ENCODE results near the gene GATD1. TPM values are rescaled to one million over a fixed set of nuclear protein-coding genes. Genes with fewer than 3 reads are reported as not detected.

GATD1 gene
- total and polyA plus RNA-seq, 9 of the 15 experiments (the other 6 are each of a cell fraction or from before 2014, with no cell fraction given), result 2.8 to 144 (median 36.9) TPM

DNA sequence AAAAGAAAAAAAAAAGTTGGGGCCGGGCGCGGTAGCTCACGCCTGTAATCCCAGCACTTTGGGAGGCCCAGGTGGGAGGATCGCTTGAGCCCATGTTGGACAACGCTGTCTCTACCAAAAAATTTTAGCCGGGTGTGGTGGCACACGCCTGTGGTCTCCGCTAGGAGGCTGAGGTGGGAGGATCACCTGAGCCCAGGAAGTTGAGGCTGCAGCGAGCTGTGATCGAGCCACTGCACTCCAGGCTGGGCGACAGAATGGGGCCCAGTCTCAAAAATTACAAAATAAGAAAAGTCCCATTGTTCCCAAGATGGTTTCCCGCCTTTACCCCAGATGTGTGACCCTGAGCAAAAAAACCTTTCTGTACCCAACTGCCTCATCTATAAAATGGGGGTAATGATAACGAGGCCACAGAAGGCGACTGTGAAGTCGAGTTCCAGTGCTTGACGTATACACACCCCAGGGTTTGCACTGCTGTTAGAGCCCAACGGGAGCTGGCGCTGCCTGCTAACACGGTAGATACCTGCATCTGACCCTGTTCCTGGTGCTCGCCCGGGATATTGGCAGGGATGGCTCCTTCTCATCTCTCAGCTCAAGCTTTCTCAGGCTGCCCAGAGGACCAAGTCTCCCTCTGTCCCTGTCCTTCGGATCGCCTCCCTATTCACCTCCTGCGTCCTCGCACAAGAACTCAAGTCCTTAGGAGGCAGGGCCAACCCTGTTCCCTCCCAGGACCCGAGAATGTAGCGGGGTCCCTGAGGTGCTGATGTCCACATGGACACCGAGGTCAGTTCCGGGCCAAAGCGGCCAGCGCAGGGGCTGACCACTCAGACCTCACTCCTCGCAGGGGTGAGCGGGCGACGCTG is 31.4 kb upstream of the GATD1 start (continued):
- TF ChIP-seq BRF1 (IDR thresholded peaks at IDR 0.05; ENCODE audit: borderline replicate concordance, extremely low read depth, insufficient read length) (no peak), KDM2B (CRISPR knock-in tag; IDR thresholded peaks at IDR 0.05) (peak; percentile 50; the same call in 1 of the 2 replicates), SMC3 (conservative IDR thresholded peaks at IDR 0.05; ENCODE audit: insufficient read depth, low read depth, low read length) (no peak), MAFG (tag; conservative IDR thresholded peaks at IDR 0.05) (no peak), ZFP1 (CRISPR knock-in tag; IDR thresholded peaks at IDR 0.05) (no peak), MYC (IDR thresholded peaks at IDR 0.05; ENCODE audit: low read depth, low read length) (no peak; the same call in 1 of the 2 replicates), MYC (CRISPR knock-in tag; IDR thresholded peaks at IDR 0.05; ENCODE audit: borderline replicate concordance, low read depth) (no peak), HDAC3 (IDR thresholded peaks at IDR 0.05; ENCODE audit: borderline replicate concordance, partially characterized antibody) (no peak), POLR2AphosphoS5 (IDR thresholded peaks at IDR 0.05; ENCODE audit: control insufficient read depth, insufficient read depth, low read depth, low read length) (no peak), NELFE (IDR thresholded peaks at IDR 0.05; ENCODE audit: insufficient read depth, insufficient read length) (no peak), TRIM24 (IDR thresholded peaks at IDR 0.05) (no peak), SOX6 (IDR thresholded peaks at IDR 0.05) (no peak), ARID1B (IDR thresholded peaks at IDR 0.05) (no peak), OTX1 (CRISPR knock-in tag; IDR thresholded peaks at IDR 0.05) (no peak), CBX1 (IDR thresholded peaks at IDR 0.05; ENCODE audit: low read depth) (peak; percentile 13; the same call in 1 of the 2 replicates)
- TF ChIP-seq, protein P1, sequence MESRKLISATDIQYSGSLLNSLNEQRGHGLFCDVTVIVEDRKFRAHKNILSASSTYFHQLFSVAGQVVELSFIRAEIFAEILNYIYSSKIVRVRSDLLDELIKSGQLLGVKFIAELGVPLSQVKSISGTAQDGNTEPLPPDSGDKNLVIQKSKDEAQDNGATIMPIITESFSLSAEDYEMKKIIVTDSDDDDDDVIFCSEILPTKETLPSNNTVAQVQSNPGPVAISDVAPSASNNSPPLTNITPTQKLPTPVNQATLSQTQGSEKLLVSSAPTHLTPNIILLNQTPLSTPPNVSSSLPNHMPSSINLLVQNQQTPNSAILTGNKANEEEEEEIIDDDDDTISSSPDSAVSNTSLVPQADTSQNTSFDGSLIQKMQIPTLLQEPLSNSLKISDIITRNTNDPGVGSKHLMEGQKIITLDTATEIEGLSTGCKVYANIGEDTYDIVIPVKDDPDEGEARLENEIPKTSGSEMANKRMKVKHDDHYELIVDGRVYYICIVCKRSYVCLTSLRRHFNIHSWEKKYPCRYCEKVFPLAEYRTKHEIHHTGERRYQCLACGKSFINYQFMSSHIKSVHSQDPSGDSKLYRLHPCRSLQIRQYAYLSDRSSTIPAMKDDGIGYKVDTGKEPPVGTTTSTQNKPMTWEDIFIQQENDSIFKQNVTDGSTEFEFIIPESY (CRISPR knock-in tag; IDR thresholded peaks at IDR 0.05), result no peak
- TF ChIP-seq, protein P2, sequence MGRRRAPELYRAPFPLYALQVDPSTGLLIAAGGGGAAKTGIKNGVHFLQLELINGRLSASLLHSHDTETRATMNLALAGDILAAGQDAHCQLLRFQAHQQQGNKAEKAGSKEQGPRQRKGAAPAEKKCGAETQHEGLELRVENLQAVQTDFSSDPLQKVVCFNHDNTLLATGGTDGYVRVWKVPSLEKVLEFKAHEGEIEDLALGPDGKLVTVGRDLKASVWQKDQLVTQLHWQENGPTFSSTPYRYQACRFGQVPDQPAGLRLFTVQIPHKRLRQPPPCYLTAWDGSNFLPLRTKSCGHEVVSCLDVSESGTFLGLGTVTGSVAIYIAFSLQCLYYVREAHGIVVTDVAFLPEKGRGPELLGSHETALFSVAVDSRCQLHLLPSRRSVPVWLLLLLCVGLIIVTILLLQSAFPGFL (CRISPR knock-in tag; IDR thresholded peaks at IDR 0.05), result no peak
- TF ChIP-seq, protein P3, sequence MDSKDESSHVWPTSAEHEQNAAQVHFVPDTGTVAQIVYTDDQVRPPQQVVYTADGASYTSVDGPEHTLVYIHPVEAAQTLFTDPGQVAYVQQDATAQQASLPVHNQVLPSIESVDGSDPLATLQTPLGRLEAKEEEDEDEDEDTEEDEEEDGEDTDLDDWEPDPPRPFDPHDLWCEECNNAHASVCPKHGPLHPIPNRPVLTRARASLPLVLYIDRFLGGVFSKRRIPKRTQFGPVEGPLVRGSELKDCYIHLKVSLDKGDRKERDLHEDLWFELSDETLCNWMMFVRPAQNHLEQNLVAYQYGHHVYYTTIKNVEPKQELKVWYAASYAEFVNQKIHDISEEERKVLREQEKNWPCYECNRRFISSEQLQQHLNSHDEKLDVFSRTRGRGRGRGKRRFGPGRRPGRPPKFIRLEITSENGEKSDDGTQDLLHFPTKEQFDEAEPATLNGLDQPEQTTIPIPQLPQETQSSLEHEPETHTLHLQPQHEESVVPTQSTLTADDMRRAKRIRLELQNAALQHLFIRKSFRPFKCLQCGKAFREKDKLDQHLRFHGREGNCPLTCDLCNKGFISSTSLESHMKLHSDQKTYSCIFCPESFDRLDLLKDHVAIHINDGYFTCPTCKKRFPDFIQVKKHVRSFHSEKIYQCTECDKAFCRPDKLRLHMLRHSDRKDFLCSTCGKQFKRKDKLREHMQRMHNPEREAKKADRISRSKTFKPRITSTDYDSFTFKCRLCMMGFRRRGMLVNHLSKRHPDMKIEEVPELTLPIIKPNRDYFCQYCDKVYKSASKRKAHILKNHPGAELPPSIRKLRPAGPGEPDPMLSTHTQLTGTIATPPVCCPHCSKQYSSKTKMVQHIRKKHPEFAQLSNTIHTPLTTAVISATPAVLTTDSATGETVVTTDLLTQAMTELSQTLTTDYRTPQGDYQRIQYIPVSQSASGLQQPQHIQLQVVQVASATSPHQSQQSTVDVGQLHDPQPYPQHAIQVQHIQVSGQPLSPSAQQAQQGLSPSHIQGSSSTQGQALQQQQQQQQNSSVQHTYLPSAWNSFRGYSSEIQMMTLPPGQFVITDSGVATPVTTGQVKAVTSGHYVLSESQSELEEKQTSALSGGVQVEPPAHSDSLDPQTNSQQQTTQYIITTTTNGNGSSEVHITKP (IDR thresholded peaks at IDR 0.05; ENCODE audit: partially characterized antibody), result peak; percentile 5
- TF ChIP-seq, protein P4, sequence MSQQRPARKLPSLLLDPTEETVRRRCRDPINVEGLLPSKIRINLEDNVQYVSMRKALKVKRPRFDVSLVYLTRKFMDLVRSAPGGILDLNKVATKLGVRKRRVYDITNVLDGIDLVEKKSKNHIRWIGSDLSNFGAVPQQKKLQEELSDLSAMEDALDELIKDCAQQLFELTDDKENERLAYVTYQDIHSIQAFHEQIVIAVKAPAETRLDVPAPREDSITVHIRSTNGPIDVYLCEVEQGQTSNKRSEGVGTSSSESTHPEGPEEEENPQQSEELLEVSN (IDR thresholded peaks at IDR 0.05; ENCODE audit: borderline replicate concordance in 1 of 2, extremely low read depth in 1 of 2, insufficient read depth in 1 of 2, insufficient read length in 1 of 2, low read depth in 1 of 2, low read length in 1 of 2, poor library complexity in 1 of 2, severe bottlenecking in 1 of 2), result peak in 1 of 2 experiments; percentile 5

Measured in K562 (cell line).